Nephron progenitor cell (in vitro differentiated cells): ENCODE measurements around the gene ZNF79.
A peak's percentile ranks its signal among the peaks of the same experiment; 100 is the strongest.

Source experiments
- DNase-seq: peaks from one replicate; pipeline ENCODE4 v3.0.0; 2021
- H3K27ac Mint-ChIP-seq: 2 replicates; pipeline ENCODE4 v1.8.0; 2021; ENCODE audit warnings: mild to moderate bottlenecking, moderate library complexity, mixed read lengths
- H3K27me3 Mint-ChIP-seq: 2 replicates; pipeline ENCODE4 v1.8.0; 2021; ENCODE audit warnings: mild to moderate bottlenecking, low read depth, mixed read lengths; ENCODE audit not compliant: poor library complexity
- H3K36me3 Mint-ChIP-seq: 2 replicates; pipeline ENCODE4 v1.8.0; 2021; ENCODE audit warnings: low read depth, mixed read lengths
- H3K4me1 Mint-ChIP-seq: 2 replicates; pipeline ENCODE4 v1.8.0; 2021; ENCODE audit warnings: mixed read lengths
- H3K4me3 Mint-ChIP-seq: 2 replicates; pipeline ENCODE4 v1.8.0; 2021; ENCODE audit warnings: mild to moderate bottlenecking, moderate library complexity, mixed read lengths
- H3K9me3 Mint-ChIP-seq: 2 replicates; pipeline ENCODE4 v1.8.0; 2021; ENCODE audit warnings: mild to moderate bottlenecking, moderate library complexity, mixed read lengths
- TF ChIP-seq, protein P1 (sequence below): fragments of 200-600 bp; sonication (generic); IDR thresholded peaks from 2 replicates; pipeline ENCODE4 v1.5.0; 2021; ENCODE audit warnings: antibody characterized with exemption

The ZNF79 gene

GRCh38 chr9:127406799-127407491 is 17.2 kb upstream of the ZNF79 start:
- TF ChIP-seq, protein P1, sequence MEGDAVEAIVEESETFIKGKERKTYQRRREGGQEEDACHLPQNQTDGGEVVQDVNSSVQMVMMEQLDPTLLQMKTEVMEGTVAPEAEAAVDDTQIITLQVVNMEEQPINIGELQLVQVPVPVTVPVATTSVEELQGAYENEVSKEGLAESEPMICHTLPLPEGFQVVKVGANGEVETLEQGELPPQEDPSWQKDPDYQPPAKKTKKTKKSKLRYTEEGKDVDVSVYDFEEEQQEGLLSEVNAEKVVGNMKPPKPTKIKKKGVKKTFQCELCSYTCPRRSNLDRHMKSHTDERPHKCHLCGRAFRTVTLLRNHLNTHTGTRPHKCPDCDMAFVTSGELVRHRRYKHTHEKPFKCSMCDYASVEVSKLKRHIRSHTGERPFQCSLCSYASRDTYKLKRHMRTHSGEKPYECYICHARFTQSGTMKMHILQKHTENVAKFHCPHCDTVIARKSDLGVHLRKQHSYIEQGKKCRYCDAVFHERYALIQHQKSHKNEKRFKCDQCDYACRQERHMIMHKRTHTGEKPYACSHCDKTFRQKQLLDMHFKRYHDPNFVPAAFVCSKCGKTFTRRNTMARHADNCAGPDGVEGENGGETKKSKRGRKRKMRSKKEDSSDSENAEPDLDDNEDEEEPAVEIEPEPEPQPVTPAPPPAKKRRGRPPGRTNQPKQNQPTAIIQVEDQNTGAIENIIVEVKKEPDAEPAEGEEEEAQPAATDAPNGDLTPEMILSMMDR = no peak
- H3K27me3 Mint-ChIP-seq = peaks cover 4% of the 10 kb centered on the region
- H3K9me3 Mint-ChIP-seq = no peaks in the 10 kb centered on the region
- no peak for DNase-seq
- H3K27ac Mint-ChIP-seq = peak overlapping the region; percentile 78
- peaks cover 4% of the 10 kb centered on the region for H3K36me3 Mint-ChIP-seq
- no peaks in the 10 kb centered on the region for H3K4me1 Mint-ChIP-seq
- H3K4me3 Mint-ChIP-seq = no peak overlapping the region

DNA sequence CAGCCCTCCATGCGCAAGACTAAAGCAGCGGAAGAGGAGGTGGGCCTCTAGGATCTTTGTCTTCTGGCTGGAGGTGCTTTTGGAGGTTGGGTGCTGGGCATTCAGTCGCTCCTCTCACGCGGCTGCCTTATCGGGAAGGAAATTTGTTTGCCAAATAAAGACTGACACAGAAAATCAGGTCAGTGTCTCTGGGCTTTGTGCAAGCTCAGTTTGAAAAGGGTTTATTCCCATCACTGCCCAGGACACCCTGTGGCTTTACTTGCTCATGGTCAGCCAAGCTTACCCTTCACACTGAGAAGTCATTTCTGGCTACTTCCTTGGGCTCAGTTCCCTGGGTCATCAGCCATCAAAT is 16.7 kb upstream of the ZNF79 start:
- Mint-ChIP-seq H3K4me1 (no peaks in the 10 kb centered on the region), H3K27ac (peak overlapping the region; percentile 78), H3K27me3 (peaks cover 4% of the 10 kb centered on the region), H3K9me3 (no peaks in the 10 kb centered on the region), H3K36me3 (peaks cover 4% of the 10 kb centered on the region), H3K4me3 (no peak overlapping the region)
- DNase-seq = no peak
- TF ChIP-seq, protein P1 = no peak

- TF ChIP-seq, protein P1 = no peak
- Mint-ChIP-seq H3K36me3 (peaks cover 8% of the 10 kb centered on the region), H3K27ac (peak overlapping the region; percentile 2), H3K9me3 (no peaks in the 10 kb centered on the region), H3K27me3 (peaks cover 7% of the 10 kb centered on the region), H3K4me1 (peaks cover 25% of the 10 kb centered on the region), H3K4me3 (no peak overlapping the region)
- DNase-seq = no peak
Measured at GRCh38 chr9:127411122-127411521, 13.1 kb upstream of the ZNF79 start.

DNA sequence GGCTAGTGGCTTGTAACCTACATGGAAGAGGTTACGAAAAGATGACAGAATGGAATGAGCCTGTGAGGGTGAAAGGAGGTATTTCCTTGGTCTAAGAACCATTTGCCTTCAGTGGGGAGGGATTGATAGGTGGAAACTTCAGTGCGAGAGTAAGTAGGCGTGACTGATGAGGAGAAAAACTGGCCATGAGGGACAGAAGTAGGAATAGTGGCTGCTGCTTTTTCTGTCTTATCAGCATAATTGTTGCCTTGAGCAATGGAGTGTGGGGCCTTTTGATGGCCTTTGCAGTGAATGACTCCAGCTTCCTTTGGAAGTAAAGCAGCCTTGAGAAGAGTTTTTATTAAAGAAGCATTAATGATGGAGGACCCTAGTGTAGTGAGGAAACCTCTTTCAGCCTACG is 9.0 kb upstream of the ZNF79 start:
- TF ChIP-seq, protein P1 = no peak
- Mint-ChIP-seq H3K4me3 (no peak overlapping the region), H3K27me3 (peaks cover 5% of the 10 kb centered on the region), H3K27ac (no peak overlapping the region), H3K36me3 (peaks cover 8% of the 10 kb centered on the region), H3K9me3 (no peaks in the 10 kb centered on the region), H3K4me1 (peaks cover 25% of the 10 kb centered on the region)
- no peak for DNase-seq

GRCh38 chr9:127415657-127416056 is 8.5 kb upstream of the ZNF79 start:
- TF ChIP-seq, protein P1 = no peak
- Mint-ChIP-seq H3K27ac (no peak overlapping the region), H3K36me3 (peaks cover 8% of the 10 kb centered on the region), H3K4me3 (no peak overlapping the region), H3K27me3 (peaks cover 4% of the 10 kb centered on the region), H3K4me1 (peaks cover 25% of the 10 kb centered on the region), H3K9me3 (no peaks in the 10 kb centered on the region)
- DNase-seq = no peak
